AG10803 (cell line): Measurements from ENCODE around the gene KCNIP4.

Source experiments
- DNase-seq: peaks from one replicate; pipeline ENCODE4 v3.0.0; 2010; ENCODE audit warnings: low read depth
- H3K4me3 ChIP-seq: 2 replicates; pipeline ENCODE4 v1.5.1; 2011; ENCODE audit warnings: mild to moderate bottlenecking, low read length, control low read depth
- CTCF ChIP-seq: conservative IDR thresholded peaks from 2 replicates; pipeline ENCODE4 v1.5.1; 2011; ENCODE audit warnings: mild to moderate bottlenecking, low read length, control low read depth, inconsistent platforms

Gene KCNIP4

GRCh38 chr4:21901831-21902230 is 46.7 kb downstream of the KCNIP4 start:
- no peak for TF ChIP-seq CTCF
- peak; percentile 5 for DNase-seq
- no peak overlapping the region for H3K4me3 ChIP-seq

GRCh38 chr4:21901281-21901680 is 47.3 kb downstream of the KCNIP4 start:
- no peak for TF ChIP-seq CTCF
- H3K4me3 ChIP-seq, result no peak overlapping the region
- DNase-seq, result no peak

- TF ChIP-seq CTCF, result no peak
- H3K4me3 ChIP-seq, result no peak overlapping the region
- DNase-seq, result no peak
Observed at GRCh38 chr4:21900211-21900610, 48.4 kb downstream of the KCNIP4 start.

- no peak overlapping the region for H3K4me3 ChIP-seq
- TF ChIP-seq CTCF, result no peak
- DNase-seq, result no peak
Observed at GRCh38 chr4:21898101-21898500, 50.5 kb downstream of the KCNIP4 start.

GRCh38 chr4:21896767-21897166 is 51.8 kb downstream of the KCNIP4 start:
- TF ChIP-seq CTCF, result no peak
- no peak for DNase-seq
- no peak overlapping the region for H3K4me3 ChIP-seq

GRCh38 chr4:21893136-21893535 is 55.4 kb downstream of the KCNIP4 start:
- no peak overlapping the region for H3K4me3 ChIP-seq
- peak; percentile 14 for DNase-seq
- no peak for TF ChIP-seq CTCF

- no peak for TF ChIP-seq CTCF
- no peak overlapping the region for H3K4me3 ChIP-seq
- DNase-seq, result no peak
Observed at GRCh38 chr4:21890231-21890630, 58.3 kb downstream of the KCNIP4 start.
